ENCODE data around the gene C1orf94. TPM values are rescaled to one million over a fixed set of nuclear protein-coding genes. Genes with fewer than 3 reads are reported as not detected.

C1orf94 gene
- total and polyA plus RNA-seq, 8 donors: not detected

DNA sequence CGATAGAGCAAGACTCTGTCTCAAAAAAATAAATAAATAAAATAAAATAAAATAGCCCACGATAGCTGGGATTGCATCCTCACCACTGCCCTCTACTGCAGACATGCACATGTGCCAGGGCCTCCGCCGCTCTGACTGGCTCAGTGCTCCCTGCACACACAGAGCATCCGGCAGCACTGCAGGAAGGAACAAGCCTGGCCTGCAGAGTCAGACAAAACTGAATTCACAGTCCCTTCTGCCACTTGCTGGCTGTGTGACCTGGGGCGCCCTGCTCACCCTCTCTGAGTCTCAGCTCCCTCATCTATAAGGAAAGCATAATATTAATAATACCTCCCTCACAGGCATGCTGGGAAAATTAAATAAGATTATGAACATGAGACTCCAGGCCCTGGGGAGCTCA lies 47.1 kb upstream of the C1orf94 start:
- TF ChIP-seq, protein P1, sequence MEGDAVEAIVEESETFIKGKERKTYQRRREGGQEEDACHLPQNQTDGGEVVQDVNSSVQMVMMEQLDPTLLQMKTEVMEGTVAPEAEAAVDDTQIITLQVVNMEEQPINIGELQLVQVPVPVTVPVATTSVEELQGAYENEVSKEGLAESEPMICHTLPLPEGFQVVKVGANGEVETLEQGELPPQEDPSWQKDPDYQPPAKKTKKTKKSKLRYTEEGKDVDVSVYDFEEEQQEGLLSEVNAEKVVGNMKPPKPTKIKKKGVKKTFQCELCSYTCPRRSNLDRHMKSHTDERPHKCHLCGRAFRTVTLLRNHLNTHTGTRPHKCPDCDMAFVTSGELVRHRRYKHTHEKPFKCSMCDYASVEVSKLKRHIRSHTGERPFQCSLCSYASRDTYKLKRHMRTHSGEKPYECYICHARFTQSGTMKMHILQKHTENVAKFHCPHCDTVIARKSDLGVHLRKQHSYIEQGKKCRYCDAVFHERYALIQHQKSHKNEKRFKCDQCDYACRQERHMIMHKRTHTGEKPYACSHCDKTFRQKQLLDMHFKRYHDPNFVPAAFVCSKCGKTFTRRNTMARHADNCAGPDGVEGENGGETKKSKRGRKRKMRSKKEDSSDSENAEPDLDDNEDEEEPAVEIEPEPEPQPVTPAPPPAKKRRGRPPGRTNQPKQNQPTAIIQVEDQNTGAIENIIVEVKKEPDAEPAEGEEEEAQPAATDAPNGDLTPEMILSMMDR (IDR thresholded peaks at IDR 0.05): no peak
- TF ChIP-seq POLR2A (IDR thresholded peaks at IDR 0.05) (no peak), POLR2AphosphoS5 (IDR thresholded peaks at IDR 0.05) (no peak), EP300 (IDR thresholded peaks at IDR 0.05) (no peak)
- DNase-seq: no peak
- WGBS, 5 donors: 77 to 82% (median 80%) methylated on average over 6 of the region's 6 CpGs
- no peak overlapping the region for H3K27ac ChIP-seq
- no peaks in the 10 kb centered on the region for H3K4me1 ChIP-seq
- no peaks in the 10 kb centered on the region for H3K9me3 ChIP-seq
- peaks cover 0 to 31% (median 0%) of the 10 kb centered on the region in 3 donors for H3K27me3 ChIP-seq
- intact Hi-C loops (cut with DNase I; ENCODE audit: low total_unique reads): no loop called here
- no peaks in the 10 kb centered on the region for H3K36me3 ChIP-seq
- H3K4me3 ChIP-seq: no peak overlapping the region

DNA sequence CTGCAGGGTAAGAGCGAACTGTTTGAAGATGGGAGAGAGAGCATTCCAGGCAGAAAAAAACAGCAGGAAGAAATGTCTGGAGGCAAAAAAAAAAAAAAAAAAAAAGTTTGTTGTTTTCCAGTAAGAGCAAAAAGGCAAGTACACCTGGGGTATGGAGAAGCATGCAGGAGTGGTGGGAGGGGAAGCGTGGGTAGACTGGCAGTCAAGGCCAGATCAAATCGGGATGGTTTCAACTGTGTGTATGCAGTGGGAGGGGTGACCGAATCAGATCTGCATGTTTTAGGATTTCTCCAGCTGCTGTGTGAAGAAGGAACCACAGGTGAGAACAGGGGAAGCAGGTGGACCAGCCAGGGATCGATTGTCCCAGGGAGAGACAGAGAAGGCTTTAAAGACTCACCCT lies 46.4 kb upstream of the C1orf94 start:
- no peaks in the 10 kb centered on the region for H3K4me1 ChIP-seq
- WGBS, 5 donors: 77 to 87% (median 81%) methylated on average over 5 of the region's 5 CpGs
- no peak overlapping the region for H3K4me3 ChIP-seq

DNA sequence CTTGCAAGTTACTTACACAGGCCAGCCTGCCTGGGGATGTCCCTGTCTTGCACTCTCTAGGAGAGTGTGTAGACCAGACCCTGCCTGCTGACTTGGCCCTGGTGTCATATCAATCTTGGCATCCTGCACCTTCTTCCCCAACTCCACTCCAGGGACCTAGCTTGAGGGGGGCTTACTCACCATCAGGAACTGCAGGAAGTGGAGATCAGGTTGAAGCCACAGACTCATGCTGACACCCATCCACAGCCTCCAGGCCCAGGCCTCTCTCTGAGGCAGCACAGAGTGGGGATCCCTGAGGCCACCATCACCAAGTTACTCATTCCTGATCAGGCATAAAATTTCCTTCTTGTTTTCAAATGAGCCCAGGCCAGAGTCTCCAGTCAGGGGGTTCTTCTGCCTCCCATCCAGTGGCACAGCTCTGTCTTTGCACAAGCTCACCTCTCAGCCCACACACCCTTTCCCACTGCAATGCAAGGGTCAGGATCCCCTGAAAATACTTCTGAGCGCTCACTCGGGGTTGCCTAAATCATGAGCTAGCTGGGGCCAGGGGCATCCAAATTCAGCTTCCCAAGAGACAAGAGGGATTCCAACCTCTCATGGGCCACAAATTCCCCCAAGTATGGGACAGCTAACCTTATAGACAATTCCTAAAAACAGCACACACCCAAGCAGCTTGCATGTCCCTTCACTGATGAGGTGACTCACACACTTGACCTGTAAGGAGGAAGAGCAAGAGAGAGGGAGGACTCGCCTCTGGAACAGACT lies 45.1 kb upstream of the C1orf94 start:
- intact Hi-C loops (cut with DNase I; ENCODE audit: low total_unique reads): no loop called here
- Histone ChIP-seq H3K4me3 (no peak overlapping the region), H3K27ac (no peak overlapping the region), H3K27me3 (peaks cover 0 to 23% (median 0%) of the 10 kb centered on the region in 3 donors), H3K9me3 (no peaks in the 10 kb centered on the region), H3K36me3 (no peaks in the 10 kb centered on the region), H3K4me1 (no peaks in the 10 kb centered on the region)
- DNase-seq: no peak
- WGBS, 5 donors: 90 to 94% (median 92%) methylated on average over 3 of the region's 3 CpGs
- no peak for TF ChIP-seq POLR2AphosphoS5 (IDR thresholded peaks at IDR 0.05)

More for the DNA sequence above, 46.4 kb upstream of the C1orf94 start:
- TF ChIP-seq POLR2AphosphoS5 (IDR thresholded peaks at IDR 0.05) (no peak), EP300 (IDR thresholded peaks at IDR 0.05) (no peak), POLR2A (IDR thresholded peaks at IDR 0.05) (no peak)
- TF ChIP-seq, protein P1 (IDR thresholded peaks at IDR 0.05): no peak
- Histone ChIP-seq H3K27me3 (peaks cover 0 to 31% (median 0%) of the 10 kb centered on the region in 3 donors), H3K36me3 (no peaks in the 10 kb centered on the region), H3K27ac (no peak overlapping the region), H3K9me3 (no peaks in the 10 kb centered on the region)
- intact Hi-C loops (cut with DNase I; ENCODE audit: low total_unique reads): no loop called here
- DNase-seq: no peak

DNA sequence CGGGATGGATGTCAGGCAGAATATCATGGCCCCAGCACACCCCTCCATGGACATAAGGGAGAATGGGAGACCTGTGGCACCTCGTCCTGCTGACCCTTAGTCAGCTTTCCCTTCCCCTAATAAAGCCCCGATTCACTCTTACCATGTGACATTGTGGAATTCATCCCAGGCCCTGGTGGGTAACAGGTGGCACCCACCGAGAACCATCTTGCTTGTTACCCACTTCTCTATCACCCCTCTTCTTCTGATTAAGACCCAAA lies 44.6 kb upstream of the C1orf94 start:
- Histone ChIP-seq H3K4me3 (no peak overlapping the region), H3K27ac (no peak overlapping the region), H3K4me1 (no peaks in the 10 kb centered on the region), H3K9me3 (no peaks in the 10 kb centered on the region), H3K36me3 (no peaks in the 10 kb centered on the region), H3K27me3 (peaks cover 0 to 17% (median 0%) of the 10 kb centered on the region in 3 donors)
- TF ChIP-seq EP300 (IDR thresholded peaks at IDR 0.05) (no peak), POLR2A (IDR thresholded peaks at IDR 0.05) (no peak), POLR2AphosphoS5 (IDR thresholded peaks at IDR 0.05) (no peak)
- TF ChIP-seq, protein P1 (IDR thresholded peaks at IDR 0.05): no peak
- no peak for DNase-seq
- intact Hi-C loops (cut with DNase I; ENCODE audit: low total_unique reads): no loop called here
- 79 to 85% (median 82%) methylated on average over 4 of the region's 4 CpGs for WGBS, 5 donors

DNA sequence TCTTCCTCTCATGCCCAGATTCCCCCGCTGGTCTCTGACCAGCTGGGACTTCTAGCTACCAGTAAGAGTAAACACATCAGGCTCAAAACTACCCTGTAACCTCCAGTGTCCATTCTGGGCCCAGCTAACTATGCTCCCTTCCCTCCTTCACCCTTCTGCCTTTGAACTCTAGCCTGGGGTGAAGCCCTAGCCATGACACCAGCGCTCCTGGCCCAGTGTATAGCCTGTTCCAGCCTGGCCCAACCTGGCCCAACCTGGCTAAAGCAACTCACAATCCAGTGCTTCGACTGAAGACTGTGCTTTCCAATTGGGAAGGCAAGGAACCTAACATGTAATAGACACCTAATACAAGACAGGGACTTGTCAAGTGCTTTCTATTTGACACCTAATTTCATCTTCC lies 39.3 kb upstream of the C1orf94 start:
- H3K4me3 ChIP-seq: no peak overlapping the region
- H3K9me3 ChIP-seq: no peaks in the 10 kb centered on the region
- H3K4me1 ChIP-seq: no peaks in the 10 kb centered on the region
- H3K36me3 ChIP-seq: no peaks in the 10 kb centered on the region
- 62 to 76% (median 71%) methylated on average over 3 of the region's 3 CpGs for WGBS, 5 donors
- no peaks in the 10 kb centered on the region for H3K27me3 ChIP-seq
- intact Hi-C loops (cut with DNase I; ENCODE audit: low total_unique reads): no loop called here
- H3K27ac ChIP-seq: no peak overlapping the region
- TF ChIP-seq EP300 (IDR thresholded peaks at IDR 0.05): no peak
- no peak for TF ChIP-seq POLR2A (IDR thresholded peaks at IDR 0.05)
- TF ChIP-seq, protein P1 (IDR thresholded peaks at IDR 0.05): no peak
- no peak for TF ChIP-seq POLR2AphosphoS5 (IDR thresholded peaks at IDR 0.05)
- no peak for DNase-seq

Data from stomach (tissue), 9 donors.